NCI-H1436 treated with DMSO at 0.1 percent for 48 hours (cell line): ENCODE results near the gene EXOC4.

Experiments used
- DNase-seq: peaks from one replicate; lab custom pipeline; 2025; lab: John Stamatoyannopoulos, UW

The EXOC4 gene

GRCh38 chr7:133706016-133706415, 453.1 kb downstream of the EXOC4 start:
- DNase-seq, result no peak

GRCh38 chr7:133709036-133709880, 456.4 kb downstream of the EXOC4 start:
- DNase-seq, result no peak

- DNase-seq, result no peak
Observed at GRCh38 chr7:133712544-133712943, 459.7 kb downstream of the EXOC4 start.

- DNase-seq, result no peak
Observed at GRCh38 chr7:133714654-133715053, 461.8 kb downstream of the EXOC4 start.

- DNase-seq, result no peak
Observed at GRCh38 chr7:133718131-133718530, 465.3 kb downstream of the EXOC4 start.

GRCh38 chr7:133723044-133723443, 470.2 kb downstream of the EXOC4 start:
- no peak for DNase-seq

- no peak for DNase-seq
Observed at GRCh38 chr7:133724148-133724547, 471.3 kb downstream of the EXOC4 start.

GRCh38 chr7:133724694-133725093, 471.8 kb downstream of the EXOC4 start:
- no peak for DNase-seq

- no peak for DNase-seq
Observed at GRCh38 chr7:133727476-133728214, 474.8 kb downstream of the EXOC4 start.

GRCh38 chr7:133730360-133730759, 477.5 kb downstream of the EXOC4 start:
- no peak for DNase-seq

- DNase-seq, result no peak
Observed at GRCh38 chr7:133733401-133733800, 480.5 kb downstream of the EXOC4 start.

GRCh38 chr7:133735222-133735621, 482.3 kb downstream of the EXOC4 start:
- no peak for DNase-seq

GRCh38 chr7:133739817-133740216, 486.9 kb downstream of the EXOC4 start:
- no peak for DNase-seq

GRCh38 chr7:133741078-133741477, 488.2 kb downstream of the EXOC4 start:
- no peak for DNase-seq

GRCh38 chr7:133741703-133742102, 488.8 kb downstream of the EXOC4 start:
- DNase-seq, result no peak

- no peak for DNase-seq
Observed at GRCh38 chr7:133742709-133743538, 490.0 kb downstream of the EXOC4 start.

GRCh38 chr7:133744451-133744850, 491.6 kb downstream of the EXOC4 start:
- no peak for DNase-seq

GRCh38 chr7:133746305-133746704, 493.4 kb downstream of the EXOC4 start:
- DNase-seq, result no peak

- DNase-seq, result no peak
Observed at GRCh38 chr7:133746847-133747246, 494.0 kb downstream of the EXOC4 start.

- no peak for DNase-seq
Observed at GRCh38 chr7:133748443-133749407, 495.8 kb downstream of the EXOC4 start.

- DNase-seq, result no peak
Observed at GRCh38 chr7:133750287-133750686, 497.4 kb downstream of the EXOC4 start.
